K562 (cell line): ENCODE measurements around the gene KRTCAP2. TPM values are rescaled to one million over a fixed set of nuclear protein-coding genes. Genes with fewer than 3 reads are reported as not detected.

ENCODE experiments used
- BHLHE40 ChIP-seq: IDR thresholded peaks from 2 replicates; pipeline ENCODE4 v1.6.1; 2011; ENCODE audit warnings: low read length, improper control_type of control experiment
- BRD4 ChIP-seq: fragments of 200-600 bp; sonication (generic); IDR thresholded peaks from 2 replicates; pipeline ENCODE4 v1.6.1; 2017; ENCODE audit warnings: inconsistent platforms
- CXXC5 ChIP-seq: fragments of 250-450 bp; sonication (Bioruptor Pico); IDR thresholded peaks from 2 replicates; pipeline ENCODE4 v1.8.0; 2022; ENCODE audit warnings: inconsistent platforms, mild to moderate bottlenecking, moderate library complexity
- ELF1 ChIP-seq: fragments of 200-800 bp; sonication (Bioruptor generic); IDR thresholded peaks from 2 replicates; pipeline ENCODE4 v1.6.1; 2016; ENCODE audit warnings: missing genetic modification characterization, missing compliant biosample characterization
- HSF4 ChIP-seq: fragments of 250-450 bp; sonication (Bioruptor Pico); IDR thresholded peaks from 2 replicates; pipeline ENCODE4 v2.1.2; 2022; ENCODE audit warnings: mild to moderate bottlenecking, moderate library complexity, borderline replicate concordance
- NR4A1 ChIP-seq, 2 experiments: fragments of 250-450 bp in 1 of 2; fragments of 450-650 bp in 1 of 2; sonication (Bioruptor Pico) in 1 of 2; IDR thresholded peaks; 2 replicates each; pipeline versions ENCODE4 v1.4.0 to v1.6.1; 2016 to 2020; ENCODE audit warnings: mild to moderate bottlenecking in 2 of 2, missing compliant biosample characterization in 1 of 2, missing genetic modification characterization in 1 of 2, moderate library complexity in 1 of 2
- NRF1 ChIP-seq, 2 experiments: fragments of 450-650 bp; IDR thresholded peaks in 1 of 2; conservative IDR thresholded peaks in 1 of 2; 2 replicates each; pipeline ENCODE4 v1.6.1; 2014; ENCODE audit warnings: mild to moderate bottlenecking in 2 of 2
- POLR2G ChIP-seq: fragments of 200-400 bp; formaldehyde crosslinking; IDR thresholded peaks from 2 replicates; pipeline ENCODE4 v1.6.1; 2017; ENCODE audit warnings: low read depth, mild to moderate bottlenecking, antibody characterized with exemption, low read length, moderate library complexity
- RAD21 ChIP-seq, 2 experiments: fragments of 250-450 bp in 1 of 2; fragments of 450-650 bp in 1 of 2; sonication (Bioruptor Pico) in 1 of 2; formaldehyde crosslinking in 1 of 2; IDR thresholded peaks in 1 of 2; conservative IDR thresholded peaks in 1 of 2; 2 replicates each; pipeline versions ENCODE4 v1.4.0 to v1.8.0; 2020 to 2022; ENCODE audit warnings: mild to moderate bottlenecking in 2 of 2, moderate library complexity in 1 of 2
- RB1 ChIP-seq: fragments of 450-650 bp; IDR thresholded peaks from 2 replicates; pipeline ENCODE4 v1.6.1; 2017; ENCODE audit warnings: low read depth, mild to moderate bottlenecking
- SIN3B ChIP-seq: fragments of 450-650 bp; IDR thresholded peaks from 2 replicates; pipeline ENCODE4 v1.6.1; 2017; ENCODE audit warnings: low read depth, mild to moderate bottlenecking, moderate library complexity
- SNRNP70 ChIP-seq: fragments of 200-400 bp; formaldehyde crosslinking; optimal IDR thresholded peaks from 2 replicates; pipeline ENCODE3; 2017; ENCODE audit warnings: low read depth, low read length
- SP1 ChIP-seq: sonication (generic); formaldehyde crosslinking; IDR thresholded peaks from 2 replicates; pipeline ENCODE4 v1.8.1; 2022; ENCODE audit warnings: mild to moderate bottlenecking, missing genetic modification reagents
- SREBF1 ChIP-seq: fragments of 150-350 bp; IDR thresholded peaks from 2 replicates; pipeline ENCODE4 v1.6.1; 2014; ENCODE audit warnings: antibody characterized with exemption, low read depth, low read length, borderline replicate concordance
- YY1 ChIP-seq, 3 experiments: IDR thresholded peaks; 2 replicates each; pipeline ENCODE4 v1.6.1; 2011; ENCODE audit warnings: low read length in 2 of 3, mild to moderate bottlenecking in 2 of 3, moderate library complexity in 2 of 3, borderline replicate concordance in 1 of 3, control low read depth in 1 of 3, low read depth in 1 of 3; ENCODE audit not compliant: insufficient read depth in 3 of 3, insufficient replicate concordance in 2 of 3, control insufficient read depth in 1 of 3, insufficient read length in 1 of 3; ENCODE audit errors: extremely low read depth in 1 of 3
- ZC3H11A ChIP-seq: IDR thresholded peaks from 2 replicates; pipeline ENCODE4 v1.6.1; 2012; ENCODE audit warnings: low read depth, low read length, improper control_type of control experiment
- ZFX ChIP-seq: sonication (generic); formaldehyde crosslinking; IDR thresholded peaks from 2 replicates; pipeline ENCODE4 v1.8.0; 2022; ENCODE audit warnings: mild to moderate bottlenecking, missing genetic modification reagents, moderate library complexity
- polyA plus RNA-seq, 8 experiments: library from polyadenylated mRNA; depleted of rRNA in 4 of 8; stranded (reverse) in 5 of 8; unstranded in 3 of 8; fragments of >200 nt; fragmentation: Nextera tagmentation in 2 of 8; fragmentation: Illumina TruSeq in 1 of 8; extraction: Ambion mirVana in 2 of 8; extraction: Trizol in 1 of 8; gene quantifications; 2 replicates each; pipeline versions ENCODE4 v1.2.1 to v1.2.3, GENCODE V29; 2011 to 2014; ENCODE audit warnings: inconsistent platforms in 1 of 8, missing spikeins in 1 of 8
- total RNA-seq, 7 experiments: library from RNA; depleted of rRNA in 6 of 7; stranded (reverse); fragments of >200 nt in 6 of 7; fragmentation: Illumina TruSeq in 2 of 7; extraction: Trizol in 2 of 7; gene quantifications; 2 replicates each; pipeline versions ENCODE4 v1.2.1 to v1.2.3, GENCODE V29; 2011 to 2021; ENCODE audit warnings: low replicate concordance in 1 of 7
- TF ChIP-seq, protein P1 (sequence below): fragments of 250-450 bp; sonication (Bioruptor Pico); IDR thresholded peaks from 2 replicates; pipeline ENCODE4 v1.4.0; 2020; ENCODE audit warnings: mild to moderate bottlenecking, moderate library complexity, borderline replicate concordance
- TF ChIP-seq, protein P2 (sequence below): conservative IDR thresholded peaks from 2 replicates; pipeline ENCODE4 v1.6.1; 2011; ENCODE audit warnings: low read depth, mild to moderate bottlenecking, low read length; ENCODE audit not compliant: control insufficient read depth
- TF ChIP-seq, protein P3 (sequence below): fragments of 450-650 bp; formaldehyde crosslinking; IDR thresholded peaks from 2 replicates; pipeline ENCODE4 v1.4.0; 2020; ENCODE audit warnings: mild to moderate bottlenecking, moderate library complexity

Gene KRTCAP2
- total and polyA plus RNA-seq, 9 of the 15 experiments (the other 6 are each of a cell fraction or from before 2014, with no cell fraction given): 126 to 436 (median 244) TPM

DNA sequence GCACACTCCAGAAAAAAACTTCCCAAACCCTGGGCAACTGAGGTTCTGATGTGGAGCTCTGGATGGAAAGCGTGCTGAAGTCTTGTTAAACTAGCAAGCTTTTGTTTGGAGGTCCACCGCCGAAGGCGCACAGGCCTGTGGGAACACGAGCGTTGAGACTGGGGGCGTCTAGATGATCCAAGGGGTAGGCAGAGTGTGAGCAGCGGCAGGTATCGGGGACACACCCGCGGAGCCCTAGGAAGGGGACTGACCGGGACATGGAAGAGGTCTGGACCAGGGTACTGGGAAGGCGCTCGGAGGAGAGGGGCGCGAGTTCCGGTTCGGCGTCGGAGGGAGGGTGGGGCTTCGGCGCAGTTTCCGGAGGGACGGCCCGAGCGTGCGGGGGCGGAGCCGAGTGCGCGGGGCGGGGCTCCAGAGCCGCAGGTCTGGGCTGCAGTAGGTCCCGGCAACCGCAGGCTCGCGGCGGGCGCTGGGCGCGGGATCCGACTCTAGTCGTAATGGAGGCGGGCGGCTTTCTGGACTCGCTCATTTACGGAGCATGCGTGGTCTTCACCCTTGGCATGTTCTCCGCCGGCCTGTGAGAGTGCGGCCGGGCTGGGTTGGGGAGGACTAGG, 37.6 kb downstream of the KRTCAP2 start, which contains the start of gene SLC50A1 (continued):
- TF ChIP-seq, protein P1, sequence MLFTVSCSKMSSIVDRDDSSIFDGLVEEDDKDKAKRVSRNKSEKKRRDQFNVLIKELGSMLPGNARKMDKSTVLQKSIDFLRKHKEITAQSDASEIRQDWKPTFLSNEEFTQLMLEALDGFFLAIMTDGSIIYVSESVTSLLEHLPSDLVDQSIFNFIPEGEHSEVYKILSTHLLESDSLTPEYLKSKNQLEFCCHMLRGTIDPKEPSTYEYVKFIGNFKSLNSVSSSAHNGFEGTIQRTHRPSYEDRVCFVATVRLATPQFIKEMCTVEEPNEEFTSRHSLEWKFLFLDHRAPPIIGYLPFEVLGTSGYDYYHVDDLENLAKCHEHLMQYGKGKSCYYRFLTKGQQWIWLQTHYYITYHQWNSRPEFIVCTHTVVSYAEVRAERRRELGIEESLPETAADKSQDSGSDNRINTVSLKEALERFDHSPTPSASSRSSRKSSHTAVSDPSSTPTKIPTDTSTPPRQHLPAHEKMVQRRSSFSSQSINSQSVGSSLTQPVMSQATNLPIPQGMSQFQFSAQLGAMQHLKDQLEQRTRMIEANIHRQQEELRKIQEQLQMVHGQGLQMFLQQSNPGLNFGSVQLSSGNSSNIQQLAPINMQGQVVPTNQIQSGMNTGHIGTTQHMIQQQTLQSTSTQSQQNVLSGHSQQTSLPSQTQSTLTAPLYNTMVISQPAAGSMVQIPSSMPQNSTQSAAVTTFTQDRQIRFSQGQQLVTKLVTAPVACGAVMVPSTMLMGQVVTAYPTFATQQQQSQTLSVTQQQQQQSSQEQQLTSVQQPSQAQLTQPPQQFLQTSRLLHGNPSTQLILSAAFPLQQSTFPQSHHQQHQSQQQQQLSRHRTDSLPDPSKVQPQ: no peak
- peak; percentile 67 for TF ChIP-seq CXXC5 (CRISPR knock-in tag)
- TF ChIP-seq SIN3B: peak; percentile 52; the same call in 1 of the 2 replicates
- peak; percentile 80 for TF ChIP-seq BHLHE40
- TF ChIP-seq POLR2G: peak; percentile 92
- TF ChIP-seq ZFX (CRISPR knock-in tag): peak; percentile 66
- peak; percentile 38 to 87 (median 85) for TF ChIP-seq YY1 (IDR thresholded peaks at IDR 0.05; ENCODE audit: borderline replicate concordance in 1 of 3, control insufficient read depth in 1 of 3, extremely low read depth in 1 of 3, insufficient read depth in 3 of 3, insufficient read length in 1 of 3, insufficient replicate concordance in 2 of 3, low read depth in 1 of 3, low read length in 2 of 3)
- TF ChIP-seq NR4A1 (CRISPR knock-in tag; IDR thresholded peaks at IDR 0.05): no peak; the same call in 1 of the 2 replicates
- TF ChIP-seq NR4A1 (tag; IDR thresholded peaks at IDR 0.05): peak; percentile 60; the same call in 1 of the 2 replicates
- TF ChIP-seq, protein P2, sequence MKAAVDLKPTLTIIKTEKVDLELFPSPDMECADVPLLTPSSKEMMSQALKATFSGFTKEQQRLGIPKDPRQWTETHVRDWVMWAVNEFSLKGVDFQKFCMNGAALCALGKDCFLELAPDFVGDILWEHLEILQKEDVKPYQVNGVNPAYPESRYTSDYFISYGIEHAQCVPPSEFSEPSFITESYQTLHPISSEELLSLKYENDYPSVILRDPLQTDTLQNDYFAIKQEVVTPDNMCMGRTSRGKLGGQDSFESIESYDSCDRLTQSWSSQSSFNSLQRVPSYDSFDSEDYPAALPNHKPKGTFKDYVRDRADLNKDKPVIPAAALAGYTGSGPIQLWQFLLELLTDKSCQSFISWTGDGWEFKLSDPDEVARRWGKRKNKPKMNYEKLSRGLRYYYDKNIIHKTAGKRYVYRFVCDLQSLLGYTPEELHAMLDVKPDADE: 0 out of 2 replicates have a peak, but pooled peaks have one; percentile 83
- peak; percentile 88; the same call in 1 of the 2 replicates for TF ChIP-seq BRD4
- peak; percentile 77 for TF ChIP-seq ELF1 (tag)
- TF ChIP-seq HSF4: 0 out of 2 replicates have a peak, but pooled peaks have one; percentile 60
- no peak; a peak in 1 of 4 replicates for TF ChIP-seq RAD21 (CRISPR knock-in tag; conservative IDR thresholded peaks at IDR 0.05 in 1 of 2, IDR thresholded peaks at IDR 0.05 in 1 of 2)
- no peak for TF ChIP-seq SREBF1
- TF ChIP-seq SP1 (CRISPR knock-in tag): peak; percentile 87
- no peak for TF ChIP-seq SNRNP70
- peak; percentile 88 to 90 for TF ChIP-seq NRF1 (conservative IDR thresholded peaks at IDR 0.05 in 1 of 2, IDR thresholded peaks at IDR 0.05 in 1 of 2)
- TF ChIP-seq ZC3H11A: 0 out of 2 replicates have a peak, but pooled peaks have one; percentile 24
- 0 out of 2 replicates have a peak, but pooled peaks have one; percentile 73 for TF ChIP-seq RB1
- TF ChIP-seq, protein P3, sequence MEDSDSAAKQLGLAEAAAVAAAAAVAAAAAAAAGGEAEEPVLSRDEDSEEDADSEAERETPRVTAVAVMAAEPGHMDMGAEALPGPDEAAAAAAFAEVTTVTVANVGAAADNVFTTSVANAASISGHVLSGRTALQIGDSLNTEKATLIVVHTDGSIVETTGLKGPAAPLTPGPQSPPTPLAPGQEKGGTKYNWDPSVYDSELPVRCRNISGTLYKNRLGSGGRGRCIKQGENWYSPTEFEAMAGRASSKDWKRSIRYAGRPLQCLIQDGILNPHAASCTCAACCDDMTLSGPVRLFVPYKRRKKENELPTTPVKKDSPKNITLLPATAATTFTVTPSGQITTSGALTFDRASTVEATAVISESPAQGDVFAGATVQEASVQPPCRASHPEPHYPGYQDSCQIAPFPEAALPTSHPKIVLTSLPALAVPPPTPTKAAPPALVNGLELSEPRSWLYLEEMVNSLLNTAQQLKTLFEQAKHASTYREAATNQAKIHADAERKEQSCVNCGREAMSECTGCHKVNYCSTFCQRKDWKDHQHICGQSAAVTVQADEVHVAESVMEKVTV (CRISPR knock-in tag): peak; percentile 19; the same call in 1 of the 2 replicates
